ENCODE results near the gene TNNC2. TPM values are rescaled to one million over a fixed set of nuclear protein-coding genes. Genes with fewer than 3 reads are reported as not detected.

The TNNC2 gene
- total and polyA plus RNA-seq, 2 of the 13 experiments (the other 11 are each of a cell fraction or from before 2014, with no cell fraction given), result 1.8 to 4.7 TPM

DNA sequence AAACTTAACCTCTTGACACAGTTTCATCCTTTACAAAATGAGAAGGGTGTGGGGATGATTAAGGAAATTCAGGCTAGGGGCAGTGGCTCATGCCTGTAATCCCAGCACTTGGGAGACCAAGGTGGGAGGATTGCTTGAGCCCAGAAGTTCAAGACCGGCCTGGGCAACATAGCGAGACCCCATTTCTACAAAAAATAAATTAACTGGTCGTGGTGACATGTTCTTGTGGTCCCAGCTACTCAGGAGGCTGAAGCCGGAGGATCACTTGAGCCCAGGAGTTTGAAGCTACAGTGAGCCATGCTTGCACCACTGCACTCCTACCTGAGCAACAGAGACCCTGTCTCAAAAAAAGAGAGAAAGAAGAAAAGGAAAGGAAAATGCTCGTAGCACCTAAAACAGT lies 39.3 kb upstream of the TNNC2 start:
- Histone ChIP-seq H3K4me2 (ENCODE audit: low read depth, low read length) (no peak overlapping the region), H3K9me3 (ENCODE audit: low read length) (no peaks in the 10 kb centered on the region), H3K4me1 (ENCODE audit: insufficient read depth, low read length) (peaks cover 66% of the 10 kb centered on the region), H3K4me3 (replicated peaks in 1 of 3; ENCODE audit: insufficient read depth in 1 of 3, low read depth in 2 of 3, low read length in 3 of 3) (no peak overlapping the region), H3K9ac (ENCODE audit: insufficient read depth, low read depth, low read length) (no peak overlapping the region), H3K79me2 (ENCODE audit: insufficient read depth, low read length) (no peaks in the 10 kb centered on the region), H3K27me3 (ENCODE audit: control insufficient read depth in 1 of 2, insufficient read depth in 2 of 2, low read length in 2 of 2) (no peaks in the 10 kb centered on the region), H2AFZ (ENCODE audit: low read length) (no peak overlapping the region), H3K36me3 (replicated peaks in 1 of 2; ENCODE audit: control insufficient read depth in 1 of 2, insufficient read depth in 2 of 2, low read length in 2 of 2) (no peaks in the 10 kb centered on the region), H3K27ac (ENCODE audit: extremely low read length, insufficient read depth, low read length) (no peak overlapping the region), H4K20me1 (ENCODE audit: insufficient read depth, low read length) (no peaks in the 10 kb centered on the region)
- no TSS peak for BruUV-seq (replicated peaks)
- no peak for DNase-seq (ENCODE audit: low spot score)
- no peak for ATAC-seq
- ChIA-PET POLR2A (interaction anchor here (1.9 kb wide), 2 partner anchors 15 to 25 kb away, joined by 5 to 6 read pairs; partner anchors contain the start of genes CTSA, NEURL2 and ZSWIM1), CTCF (ENCODE audit: low intra/inter-chr PET ratio, low total read pairs) (no interaction called here)
- intact Hi-C loops (cut with micrococcal nuclease; ENCODE audit: unreplicated experiment), result no loop called here
- WGBS (ENCODE audit: low lambda C conversion rate), result 96% methylated on average over 5 of the region's 5 CpGs
- no peak for FAIRE-seq
- in situ Hi-C loops (cut with HindIII; ENCODE audit: extremely low pct_ligation_motif_present, low pct_unique_long_range_greater_than_20kb), result no loop called here
- TF ChIP-seq ZNF230 (CRISPR knock-in tag; IDR thresholded peaks at IDR 0.05), result no peak
- TF ChIP-seq, protein P1, sequence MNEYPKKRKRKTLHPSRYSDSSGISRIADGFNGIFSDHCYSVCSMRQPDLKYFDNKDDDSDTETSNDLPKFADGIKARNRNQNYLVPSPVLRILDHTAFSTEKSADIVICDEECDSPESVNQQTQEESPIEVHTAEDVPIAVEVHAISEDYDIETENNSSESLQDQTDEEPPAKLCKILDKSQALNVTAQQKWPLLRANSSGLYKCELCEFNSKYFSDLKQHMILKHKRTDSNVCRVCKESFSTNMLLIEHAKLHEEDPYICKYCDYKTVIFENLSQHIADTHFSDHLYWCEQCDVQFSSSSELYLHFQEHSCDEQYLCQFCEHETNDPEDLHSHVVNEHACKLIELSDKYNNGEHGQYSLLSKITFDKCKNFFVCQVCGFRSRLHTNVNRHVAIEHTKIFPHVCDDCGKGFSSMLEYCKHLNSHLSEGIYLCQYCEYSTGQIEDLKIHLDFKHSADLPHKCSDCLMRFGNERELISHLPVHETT (CRISPR knock-in tag; conservative IDR thresholded peaks at IDR 0.05), result no peak
- TF ChIP-seq ZFY (CRISPR knock-in tag; IDR thresholded peaks at IDR 0.05), result no peak
- TF ChIP-seq ZNF460 (CRISPR knock-in tag; IDR thresholded peaks at IDR 0.05; ENCODE audit: borderline replicate concordance), result no peak
- no peak for TF ChIP-seq ZNF7 (CRISPR knock-in tag; IDR thresholded peaks at IDR 0.05)
- TF ChIP-seq RELA (CRISPR knock-in tag; IDR thresholded peaks at IDR 0.05), result no peak
- TF ChIP-seq ARID2 (CRISPR knock-in tag; IDR thresholded peaks at IDR 0.05; ENCODE audit: borderline replicate concordance), result 0 out of 2 replicates have a peak, but pooled peaks have one; percentile 53
- 0 out of 2 replicates have a peak, but pooled peaks have one; percentile 2 for TF ChIP-seq RFXAP (CRISPR knock-in tag; IDR thresholded peaks at IDR 0.05; ENCODE audit: borderline replicate concordance)
- no peak for TF ChIP-seq REL (CRISPR knock-in tag; conservative IDR thresholded peaks at IDR 0.05)
- TF ChIP-seq, protein P2, sequence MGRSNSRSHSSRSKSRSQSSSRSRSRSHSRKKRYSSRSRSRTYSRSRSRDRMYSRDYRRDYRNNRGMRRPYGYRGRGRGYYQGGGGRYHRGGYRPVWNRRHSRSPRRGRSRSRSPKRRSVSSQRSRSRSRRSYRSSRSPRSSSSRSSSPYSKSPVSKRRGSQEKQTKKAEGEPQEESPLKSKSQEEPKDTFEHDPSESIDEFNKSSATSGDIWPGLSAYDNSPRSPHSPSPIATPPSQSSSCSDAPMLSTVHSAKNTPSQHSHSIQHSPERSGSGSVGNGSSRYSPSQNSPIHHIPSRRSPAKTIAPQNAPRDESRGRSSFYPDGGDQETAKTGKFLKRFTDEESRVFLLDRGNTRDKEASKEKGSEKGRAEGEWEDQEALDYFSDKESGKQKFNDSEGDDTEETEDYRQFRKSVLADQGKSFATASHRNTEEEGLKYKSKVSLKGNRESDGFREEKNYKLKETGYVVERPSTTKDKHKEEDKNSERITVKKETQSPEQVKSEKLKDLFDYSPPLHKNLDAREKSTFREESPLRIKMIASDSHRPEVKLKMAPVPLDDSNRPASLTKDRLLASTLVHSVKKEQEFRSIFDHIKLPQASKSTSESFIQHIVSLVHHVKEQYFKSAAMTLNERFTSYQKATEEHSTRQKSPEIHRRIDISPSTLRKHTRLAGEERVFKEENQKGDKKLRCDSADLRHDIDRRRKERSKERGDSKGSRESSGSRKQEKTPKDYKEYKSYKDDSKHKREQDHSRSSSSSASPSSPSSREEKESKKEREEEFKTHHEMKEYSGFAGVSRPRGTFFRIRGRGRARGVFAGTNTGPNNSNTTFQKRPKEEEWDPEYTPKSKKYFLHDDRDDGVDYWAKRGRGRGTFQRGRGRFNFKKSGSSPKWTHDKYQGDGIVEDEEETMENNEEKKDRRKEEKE (IDR thresholded peaks at IDR 0.05), result no peak
- TF ChIP-seq SNAPC2 (CRISPR knock-in tag; IDR thresholded peaks at IDR 0.05), result 0 out of 2 replicates have a peak, but pooled peaks have one; percentile 44
- TF ChIP-seq FOXP1 (IDR thresholded peaks at IDR 0.05), result no peak
- no peak for TF ChIP-seq FOXP1 (CRISPR knock-in tag; IDR thresholded peaks at IDR 0.05)
- TF ChIP-seq ZNF10 (CRISPR knock-in tag; IDR thresholded peaks at IDR 0.05; ENCODE audit: borderline replicate concordance, low read depth), result no peak
- TF ChIP-seq ELF3 (CRISPR knock-in tag; IDR thresholded peaks at IDR 0.05), result no peak
- TF ChIP-seq, protein P3, sequence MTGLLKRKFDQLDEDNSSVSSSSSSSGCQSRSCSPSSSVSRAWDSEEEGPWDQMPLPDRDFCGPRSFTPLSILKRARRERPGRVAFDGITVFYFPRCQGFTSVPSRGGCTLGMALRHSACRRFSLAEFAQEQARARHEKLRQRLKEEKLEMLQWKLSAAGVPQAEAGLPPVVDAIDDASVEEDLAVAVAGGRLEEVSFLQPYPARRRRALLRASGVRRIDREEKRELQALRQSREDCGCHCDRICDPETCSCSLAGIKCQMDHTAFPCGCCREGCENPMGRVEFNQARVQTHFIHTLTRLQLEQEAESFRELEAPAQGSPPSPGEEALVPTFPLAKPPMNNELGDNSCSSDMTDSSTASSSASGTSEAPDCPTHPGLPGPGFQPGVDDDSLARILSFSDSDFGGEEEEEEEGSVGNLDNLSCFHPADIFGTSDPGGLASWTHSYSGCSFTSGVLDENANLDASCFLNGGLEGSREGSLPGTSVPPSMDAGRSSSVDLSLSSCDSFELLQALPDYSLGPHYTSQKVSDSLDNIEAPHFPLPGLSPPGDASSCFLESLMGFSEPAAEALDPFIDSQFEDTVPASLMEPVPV (CRISPR knock-in tag; IDR thresholded peaks at IDR 0.05), result peak; percentile 47; the same call in 1 of the 2 replicates
- no peak for TF ChIP-seq GFI1 (CRISPR knock-in tag; IDR thresholded peaks at IDR 0.05; ENCODE audit: borderline replicate concordance)
- no peak for TF ChIP-seq U2AF2 (IDR thresholded peaks at IDR 0.05; ENCODE audit: low read depth, low read length)
- no peak for TF ChIP-seq TP53 (CRISPR knock-in tag; conservative IDR thresholded peaks at IDR 0.05)
- no peak for TF ChIP-seq ZNF224 (CRISPR knock-in tag; IDR thresholded peaks at IDR 0.05)
- no peak for TF ChIP-seq ZKSCAN5 (CRISPR knock-in tag; IDR thresholded peaks at IDR 0.05)
- TF ChIP-seq ZNF367 (CRISPR knock-in tag; IDR thresholded peaks at IDR 0.05; ENCODE audit: borderline replicate concordance), result no peak
- peak; percentile 66 for TF ChIP-seq ZNF121 (CRISPR knock-in tag; IDR thresholded peaks at IDR 0.05)
